GM19238 (cell line): ENCODE data around the gene GAB2.
"Not testable (repeated sequence)": the region's sequence is repeated elsewhere in the genome, so short reads cannot be mapped to it uniquely, and the experiment has no call there.

ENCODE experiments used
- DNase-seq: peaks from one replicate; pipeline ENCODE4 v3.0.0; 2011; ENCODE audit warnings: low spot score; ENCODE audit not compliant: insufficient read length

The GAB2 gene

DNA sequence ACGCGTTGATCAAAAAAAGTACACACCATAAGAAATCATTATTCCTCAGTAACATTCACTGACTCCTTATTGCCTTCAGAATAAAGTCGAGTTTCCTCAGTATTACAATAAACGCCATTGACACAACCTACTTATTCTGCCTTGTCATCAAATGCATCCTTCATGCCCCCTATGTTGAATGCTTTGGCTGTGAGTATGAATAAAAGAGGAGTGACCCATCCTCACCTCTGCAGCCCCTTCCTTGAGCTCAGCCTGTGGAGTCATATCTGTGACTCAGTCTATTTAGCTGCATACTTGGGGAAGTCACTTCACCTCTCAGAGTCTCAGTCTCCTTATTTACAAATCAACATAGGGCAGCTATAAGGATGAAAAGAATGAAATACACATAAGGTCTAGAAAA, 163.8 kb downstream of the GAB2 start:
- no peak for DNase-seq

DNA sequence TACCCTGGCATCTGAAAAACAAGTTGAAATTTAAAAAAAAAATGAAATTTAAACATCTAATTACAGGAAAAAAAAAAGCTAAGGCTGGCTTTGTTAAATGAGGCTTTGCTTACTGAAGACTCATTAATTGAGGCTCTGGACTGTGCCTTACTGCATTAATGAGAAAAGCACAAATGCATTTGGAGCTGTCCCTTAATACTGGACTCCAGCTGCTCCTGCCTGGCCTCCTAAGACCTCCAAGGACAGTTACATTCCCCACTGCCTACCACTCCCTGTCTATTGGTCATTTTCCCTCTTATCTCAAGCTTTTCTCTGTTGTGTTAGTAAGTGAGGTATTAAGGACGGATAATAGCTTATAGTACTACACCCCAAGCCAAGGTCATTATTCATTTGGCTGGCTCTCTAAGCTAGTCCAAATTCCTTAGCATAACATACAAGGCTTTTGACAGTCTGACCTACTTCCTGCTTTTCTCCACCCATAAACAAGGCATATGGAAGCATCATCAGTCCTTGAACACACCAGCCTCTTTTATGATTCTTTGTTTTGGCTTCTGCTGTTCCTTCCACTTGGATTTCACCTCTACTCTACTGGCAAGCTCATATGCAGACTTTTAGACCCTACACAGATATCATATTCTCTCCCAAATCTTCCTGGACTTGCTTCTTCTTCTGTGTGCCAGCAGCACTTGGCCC, 166.4 kb downstream of the GAB2 start:
- no peak for DNase-seq

DNA sequence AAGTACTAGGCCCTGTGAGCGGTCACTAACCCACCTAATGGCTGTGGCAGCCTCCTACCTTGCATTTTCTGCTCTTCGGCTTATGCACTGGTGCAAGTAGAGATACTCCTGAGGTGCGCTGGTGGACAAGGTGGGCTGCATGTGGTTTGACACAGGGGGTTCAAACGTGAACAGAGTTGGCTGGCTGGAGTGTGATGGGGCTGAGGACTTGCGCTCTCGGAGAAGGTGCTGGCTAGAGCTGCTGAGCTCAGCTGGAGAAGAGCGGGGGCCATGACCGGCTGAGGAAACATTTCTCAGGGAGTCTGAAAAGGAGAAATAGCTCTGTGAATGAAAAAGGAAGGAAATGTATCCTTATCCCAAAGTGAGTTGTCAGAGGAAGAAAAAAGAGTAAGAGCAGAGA, 167.5 kb downstream of the GAB2 start:
- DNase-seq = no peak

DNA sequence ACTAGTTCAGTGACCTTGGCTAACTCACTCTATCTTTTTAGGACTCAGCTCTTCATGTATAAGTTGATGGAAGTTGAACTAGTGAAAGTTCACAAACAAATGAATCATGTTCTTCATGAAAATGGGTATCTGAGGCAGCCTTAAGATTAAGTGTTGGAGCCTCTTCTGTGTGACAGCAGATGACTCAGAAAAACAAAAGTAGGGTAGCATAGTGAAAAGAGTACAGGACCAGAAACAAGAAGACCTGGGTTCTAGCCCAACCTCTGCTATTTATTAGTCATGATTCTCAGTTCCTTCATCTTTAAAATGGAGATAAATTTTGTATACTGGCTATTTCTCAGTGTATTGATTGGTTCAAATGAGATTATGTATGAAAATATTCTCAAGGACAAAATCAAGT, 168.7 kb downstream of the GAB2 start:
- DNase-seq = no peak

DNA sequence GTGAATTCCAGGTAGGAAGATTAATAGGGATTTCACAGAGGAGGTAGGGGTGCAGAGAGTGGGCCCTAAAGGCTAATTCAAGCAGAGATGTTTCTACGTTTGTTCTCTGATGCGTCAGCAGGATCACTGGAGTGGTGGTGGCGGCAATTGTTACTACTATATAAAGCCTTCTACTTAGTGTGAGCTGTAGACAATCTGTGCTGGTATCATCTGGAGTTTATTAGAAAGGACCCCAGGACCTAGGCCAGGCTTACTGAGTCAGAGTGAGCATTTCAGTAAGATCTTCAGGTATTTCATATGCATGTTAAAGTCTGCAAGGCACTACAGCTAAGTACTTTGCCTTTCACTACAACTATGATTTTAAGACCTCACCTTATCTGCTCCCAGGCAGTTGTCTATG, 169.4 kb downstream of the GAB2 start:
- DNase-seq = no peak

DNA sequence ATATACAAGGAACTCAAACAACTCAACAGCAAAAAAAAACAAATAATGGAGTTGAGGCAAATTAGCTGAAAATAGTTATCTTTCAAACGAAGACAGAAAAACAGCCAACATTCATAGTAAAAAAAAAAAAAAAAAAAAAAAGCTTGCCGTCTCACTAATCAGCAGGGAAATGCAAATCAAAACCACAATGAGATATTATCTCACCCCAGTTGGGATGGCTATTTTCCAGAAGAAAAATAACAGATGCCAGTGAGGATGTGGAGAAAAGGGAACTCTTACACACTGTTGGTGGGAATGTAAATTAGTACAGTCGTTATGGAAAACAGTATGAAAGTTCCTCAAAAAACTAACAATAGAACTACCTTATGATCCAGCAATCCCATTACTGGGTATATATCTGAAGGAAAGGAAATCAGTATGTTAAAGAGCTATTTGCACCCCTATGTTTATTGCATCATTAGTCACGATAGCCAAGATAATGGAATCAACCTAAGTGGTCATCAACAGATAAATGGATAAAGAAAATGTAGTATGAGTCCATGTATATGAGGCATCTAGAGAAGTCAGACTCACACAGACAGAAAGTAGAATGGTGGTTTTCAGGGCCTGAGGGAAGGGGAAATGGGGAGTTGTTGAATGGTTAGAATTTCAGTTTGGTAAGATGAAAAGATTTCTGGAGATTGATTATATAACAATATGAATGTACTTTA, 172.9 kb downstream of the GAB2 start:
- no peak for DNase-seq

DNA sequence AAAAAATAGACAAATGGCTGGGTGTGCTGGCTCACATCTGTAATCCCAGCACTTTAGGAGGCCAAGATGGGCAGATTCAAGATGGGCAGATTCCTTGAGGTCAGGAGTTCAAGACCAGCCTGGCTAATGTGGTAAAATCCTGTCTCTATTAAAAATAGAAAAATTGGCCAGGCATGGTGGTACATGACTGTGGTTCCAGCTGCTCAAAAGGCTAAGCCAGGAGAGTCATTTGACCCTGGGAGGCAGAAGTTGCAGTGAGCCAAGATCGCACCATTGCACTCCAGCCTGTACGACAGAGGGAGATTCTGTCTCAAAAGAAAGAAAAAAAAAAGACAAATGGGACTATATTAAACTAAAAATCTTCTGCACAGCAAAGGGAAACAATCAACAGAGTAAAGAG, 173.5 kb downstream of the GAB2 start:
- DNase-seq = no peak

DNA sequence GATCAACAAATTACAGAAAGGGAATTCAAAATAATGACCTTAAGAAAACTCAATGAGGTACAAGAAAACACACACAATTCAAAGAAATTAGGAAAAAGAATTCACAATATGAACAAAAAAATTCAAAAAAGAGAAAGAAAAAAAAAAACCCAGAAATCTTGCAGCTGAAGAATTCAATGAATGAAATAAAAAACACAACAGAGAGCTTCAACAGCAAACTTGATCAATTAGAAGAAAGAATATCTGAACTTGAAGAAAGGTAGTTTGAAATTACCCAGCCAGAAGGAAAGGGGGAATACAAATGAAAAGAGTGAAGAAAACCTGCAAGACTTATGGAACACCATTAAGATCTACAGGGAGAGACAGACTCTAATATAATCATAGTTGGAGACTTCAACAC, 176.1 kb downstream of the GAB2 start:
- DNase-seq = no peak

DNA sequence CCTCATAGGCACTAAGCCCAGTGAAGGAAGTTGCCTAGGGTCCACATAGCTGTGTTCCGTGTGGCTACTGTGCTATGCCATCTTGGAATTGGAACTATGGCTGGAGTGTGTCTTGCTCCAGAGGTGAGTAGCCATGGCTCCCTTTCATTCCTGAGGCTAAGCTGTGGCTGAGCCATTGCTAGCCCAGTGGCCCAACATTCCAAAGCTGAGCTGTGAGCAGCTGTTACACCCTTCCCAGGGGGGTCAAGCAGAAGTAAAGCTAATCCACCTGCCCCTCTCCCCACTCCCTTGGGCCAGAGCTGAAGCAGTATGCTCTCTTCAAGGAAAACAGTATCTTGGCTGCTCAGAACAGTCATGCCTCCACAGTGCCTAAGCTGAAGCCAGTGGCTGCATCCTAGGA, 177.8 kb downstream of the GAB2 start:
- no peak for DNase-seq

DNA sequence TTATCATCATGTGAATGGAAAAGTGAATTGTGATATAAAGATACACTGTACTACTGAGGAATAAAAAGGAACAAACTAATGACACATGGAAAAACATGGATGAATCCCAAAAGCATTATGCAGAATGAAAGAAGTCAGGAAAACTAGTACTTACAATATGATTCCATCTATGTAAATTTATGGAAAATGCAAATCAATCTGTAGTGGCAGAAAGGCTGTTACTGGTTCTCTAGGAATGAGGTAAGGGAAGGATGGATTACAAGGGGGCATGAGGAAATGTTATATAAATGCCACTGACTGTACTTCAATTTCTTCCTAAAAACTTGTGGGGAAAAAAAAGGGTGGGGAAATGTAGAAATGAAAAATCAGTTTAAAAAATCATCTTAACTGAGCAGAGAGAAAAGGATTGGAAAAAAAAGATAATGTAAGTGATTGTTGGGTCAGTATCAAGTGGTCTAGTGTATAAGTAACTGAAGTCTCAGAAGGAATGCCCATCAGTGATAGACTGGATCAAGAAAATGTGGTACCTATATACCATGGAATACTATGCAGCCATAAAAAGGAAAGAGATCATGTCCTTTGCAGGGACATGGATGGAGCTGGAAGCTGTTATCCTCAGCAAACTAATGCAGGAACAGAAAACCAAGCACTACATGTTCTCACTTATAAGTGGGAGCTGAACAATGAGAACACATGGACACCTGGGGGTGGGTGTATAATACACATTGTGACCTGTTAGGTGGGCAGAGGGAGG, 180.2 kb downstream of the GAB2 start:
- DNase-seq = no peak

DNA sequence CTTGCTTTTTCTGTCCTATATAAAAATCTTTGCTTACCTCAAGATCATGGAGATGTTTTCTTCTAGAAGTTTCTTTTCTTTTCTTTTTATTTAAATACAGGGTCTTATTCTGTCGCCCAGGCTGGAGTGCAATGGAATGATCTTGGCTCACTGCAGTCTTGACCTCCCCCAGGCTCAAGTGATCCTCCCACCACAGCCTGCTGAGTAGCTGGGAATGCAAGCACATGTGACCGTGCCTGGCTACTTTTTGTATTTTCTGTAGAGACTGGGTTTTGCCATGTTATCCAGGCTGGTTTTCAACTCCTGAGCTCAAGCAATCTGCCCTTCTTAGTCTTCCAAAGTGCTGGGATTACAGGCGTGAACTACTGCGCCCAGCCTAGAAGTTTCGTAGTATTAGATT, 183.6 kb downstream of the GAB2 start:
- DNase-seq = no peak

DNA sequence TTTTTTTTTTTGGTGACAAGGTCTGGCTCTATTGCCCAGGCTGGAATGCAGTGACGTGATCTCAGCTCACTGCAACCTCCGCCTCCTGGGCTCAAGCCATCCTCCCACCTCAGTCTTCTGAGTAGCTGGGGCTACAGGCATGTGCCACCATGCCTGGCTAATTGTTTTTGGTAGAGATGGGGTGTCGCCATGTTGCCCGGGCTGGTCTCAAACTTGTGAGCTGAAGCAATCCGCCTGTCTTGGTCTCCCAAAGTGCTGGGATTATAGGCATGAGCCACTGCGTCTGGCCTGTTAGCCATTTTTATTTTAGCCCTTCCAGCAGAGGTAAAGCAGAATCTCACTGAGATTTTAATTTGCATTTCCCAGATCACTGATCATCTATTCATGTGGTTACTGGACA, 184.6 kb downstream of the GAB2 start:
- DNase-seq = not testable (repeated sequence)

DNA sequence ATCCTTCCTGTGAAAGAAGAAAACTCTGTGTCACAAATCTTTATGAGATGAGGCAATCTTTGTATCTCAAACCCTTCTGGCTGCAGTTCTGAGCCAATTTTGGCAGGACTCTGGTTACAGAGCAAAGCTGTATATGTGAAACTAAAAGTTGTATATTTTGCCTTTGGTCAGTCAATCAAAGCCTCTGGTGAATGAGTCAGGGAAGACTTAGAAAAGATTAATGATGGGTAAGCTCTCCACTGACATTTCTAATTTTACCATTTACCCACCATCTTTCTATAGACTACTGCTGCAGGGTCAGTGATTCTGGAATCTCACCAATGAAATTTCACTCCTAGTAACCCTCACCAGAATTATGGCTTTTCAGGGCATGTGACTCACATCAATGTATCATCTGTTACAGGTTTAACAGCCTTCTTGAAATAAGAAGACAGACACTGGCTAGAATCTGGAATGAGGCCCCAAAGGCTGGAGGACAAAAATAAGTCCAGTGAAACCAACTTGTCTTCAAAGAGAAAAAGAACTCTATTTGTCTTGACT, 185.6 kb downstream of the GAB2 start:
- no peak for DNase-seq

DNA sequence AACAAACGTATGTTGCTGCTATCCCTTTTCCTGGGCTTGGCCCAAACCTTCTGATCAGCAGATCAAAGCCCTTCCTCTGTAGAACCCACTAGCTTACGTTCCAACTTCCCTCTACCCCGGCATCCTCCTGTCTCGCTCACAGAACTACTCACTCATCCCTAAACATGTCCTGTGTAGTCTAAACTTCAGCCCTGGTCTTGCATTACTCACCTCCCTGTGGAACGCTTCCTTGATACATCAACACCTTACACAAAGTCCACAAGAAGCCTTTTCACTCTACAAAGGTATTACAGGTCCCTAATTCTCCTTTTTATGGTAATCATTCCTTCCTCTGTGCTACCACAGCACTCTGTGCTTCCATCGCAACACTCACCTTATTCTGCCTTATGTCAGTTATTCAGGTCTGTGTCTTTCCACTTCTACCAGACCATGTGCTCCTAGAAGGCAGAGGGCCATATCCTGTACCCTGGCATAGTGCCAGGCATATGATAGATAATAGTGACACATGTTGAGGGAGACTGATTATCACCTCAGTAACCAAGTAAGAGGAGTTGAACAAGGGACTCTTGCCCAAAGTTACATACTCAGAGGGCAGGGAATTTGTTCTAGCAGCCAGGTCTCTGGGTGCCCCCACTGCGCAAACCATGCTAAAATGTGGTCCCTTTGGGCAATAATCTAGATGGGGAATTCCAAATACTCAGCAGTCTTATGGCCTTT, 187.3 kb downstream of the GAB2 start:
- DNase-seq = no peak

DNA sequence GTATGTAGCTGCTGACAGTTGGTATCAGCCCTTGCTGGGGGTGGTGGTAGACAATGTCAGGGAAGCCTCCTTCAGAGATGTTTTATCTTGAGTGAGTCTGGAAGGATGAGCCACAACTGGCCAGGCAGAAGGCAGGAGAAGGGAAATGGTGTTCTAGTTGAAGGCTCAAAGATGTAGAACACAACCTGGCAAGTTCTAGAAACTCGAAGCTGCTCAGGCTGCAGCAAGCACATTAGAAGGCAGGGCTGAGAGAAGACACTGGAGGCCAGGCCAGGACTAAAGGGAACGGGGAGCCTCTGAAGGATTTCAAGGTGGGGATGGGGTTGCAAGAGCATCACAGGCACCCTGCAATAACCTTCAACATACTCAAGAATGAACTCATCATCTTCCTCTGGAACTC, 188.5 kb downstream of the GAB2 start:
- DNase-seq = no peak

DNA sequence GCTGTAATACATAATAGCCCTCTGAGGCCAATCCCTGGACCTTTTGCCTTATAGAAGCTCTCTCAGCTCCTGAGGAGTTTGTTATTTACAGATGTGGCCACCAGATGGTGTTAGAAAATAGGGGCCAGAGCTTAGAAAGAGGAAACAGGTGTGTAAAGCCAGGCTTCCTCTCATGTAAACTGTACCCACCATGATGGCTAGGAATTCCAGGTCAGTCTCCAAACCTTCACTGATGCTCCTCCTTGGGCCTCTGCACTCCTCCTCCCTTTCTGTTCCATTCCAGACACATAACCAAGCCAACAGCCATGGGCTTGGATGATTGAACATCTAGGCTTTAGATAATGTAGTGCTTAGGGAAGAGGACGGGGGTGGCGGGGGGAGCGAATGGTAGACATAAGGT, 189.2 kb downstream of the GAB2 start:
- DNase-seq = peak; percentile 56

DNA sequence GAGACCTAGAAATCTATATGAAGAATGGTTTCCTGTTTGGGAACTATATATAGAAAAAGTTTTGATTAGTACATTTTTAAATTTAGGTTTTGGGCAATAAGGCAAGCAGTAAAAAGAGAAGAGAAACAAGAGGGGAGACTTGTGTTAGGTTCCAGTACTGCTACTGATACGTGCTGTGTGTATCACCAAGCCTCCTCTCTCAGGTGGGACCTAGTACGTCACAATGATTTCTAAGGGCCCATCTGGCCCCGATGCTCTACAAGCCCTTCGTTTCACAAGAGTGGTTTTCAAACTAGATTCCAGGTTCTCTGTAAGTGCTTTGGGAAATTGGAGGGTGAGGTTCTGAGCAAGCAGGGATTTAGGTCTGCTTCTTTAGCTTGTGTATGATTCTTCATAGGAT, 189.7 kb downstream of the GAB2 start:
- no peak for DNase-seq

DNA sequence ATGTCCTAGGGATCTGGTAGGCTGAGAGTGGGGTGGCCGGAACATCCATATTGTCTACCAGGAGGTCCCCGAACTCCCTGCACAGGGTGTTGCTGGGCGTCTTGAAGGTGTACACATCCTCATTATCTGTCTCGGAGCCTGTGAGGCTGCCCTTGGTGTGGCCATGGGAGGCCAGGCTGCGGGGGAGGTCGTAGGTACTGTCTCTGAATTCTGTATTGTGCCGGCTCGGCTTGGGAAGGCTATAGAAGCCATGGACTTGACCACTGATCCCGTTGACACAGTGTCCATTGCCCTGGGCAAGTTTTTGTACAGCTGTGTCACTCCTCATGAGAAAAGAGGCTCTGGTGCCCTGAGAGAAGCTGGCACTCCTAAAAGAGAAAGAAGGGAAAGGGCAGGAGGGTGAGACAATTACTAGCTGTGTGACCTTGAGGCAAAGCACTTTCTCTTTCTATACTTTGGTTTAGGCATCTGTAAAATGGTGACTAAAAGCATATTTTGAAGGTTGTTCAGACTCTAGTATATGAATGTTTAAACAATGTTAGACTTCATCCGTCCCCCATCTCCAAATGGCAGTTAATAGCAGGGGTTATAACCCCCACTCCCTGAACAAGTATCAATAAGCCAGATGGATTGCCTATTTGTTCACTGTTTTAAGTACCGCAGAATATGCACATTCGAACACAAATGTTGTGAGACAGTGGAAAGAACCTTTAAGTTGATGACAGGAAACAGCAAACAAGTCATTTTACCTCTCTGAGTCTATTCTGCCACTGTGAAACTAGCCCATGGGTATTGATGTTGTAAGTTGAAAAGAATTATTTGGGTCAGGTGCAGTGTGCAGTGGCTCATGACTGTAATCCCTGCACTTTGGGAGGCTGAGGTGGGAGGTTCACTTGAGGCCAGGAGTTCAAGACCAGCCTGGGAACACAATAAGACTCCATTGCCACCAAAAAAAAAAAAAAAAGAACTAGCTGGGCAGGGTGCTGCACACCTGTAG, 190.6 kb downstream of the GAB2 start:
- no peak for DNase-seq

DNA sequence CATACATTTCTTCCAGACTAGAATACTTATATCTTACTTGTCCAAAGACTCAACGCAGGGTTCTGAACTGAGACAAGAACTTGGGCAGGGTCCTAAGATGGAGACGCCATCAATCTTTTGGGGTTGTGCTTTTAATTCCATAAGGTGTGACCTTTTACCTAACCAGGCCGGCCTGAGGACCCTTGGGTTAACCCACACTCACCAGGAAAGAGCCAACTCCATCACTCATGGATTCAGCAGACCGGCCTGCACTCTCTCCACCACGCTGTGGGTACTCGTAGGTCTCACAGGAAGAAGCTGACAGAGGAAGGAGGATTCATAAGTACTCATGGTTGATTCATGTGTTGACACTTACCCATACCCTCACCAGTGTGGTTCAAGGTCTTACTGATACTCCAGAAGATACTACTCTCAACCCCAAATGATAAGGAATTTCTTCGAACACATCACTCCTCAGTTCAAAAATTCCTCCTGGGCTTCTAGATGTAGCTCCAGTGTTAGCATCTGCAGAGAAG, 192.7 kb downstream of the GAB2 start:
- no peak for DNase-seq

DNA sequence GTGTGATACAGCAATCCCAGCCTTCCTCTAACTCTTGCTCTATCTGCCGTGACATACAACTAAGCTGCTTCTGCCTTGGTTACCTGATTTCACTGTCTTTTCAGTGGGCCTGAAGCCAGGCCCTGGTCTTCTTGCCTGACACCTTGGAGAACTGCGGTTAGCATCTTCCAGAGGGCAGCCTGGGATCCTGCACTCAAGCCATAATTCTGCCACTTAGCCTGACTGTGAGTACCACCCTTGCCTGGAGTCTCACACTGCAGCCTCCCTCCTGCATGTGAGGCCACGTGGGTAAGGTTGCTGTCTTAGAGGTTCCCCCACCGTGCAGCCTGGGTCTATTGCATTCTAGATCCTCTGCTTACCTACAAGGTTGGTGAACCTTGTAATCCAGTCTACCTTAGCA, 193.1 kb downstream of the GAB2 start:
- no peak for DNase-seq
